ENCODE measurements around the gene P2RY8. TPM values are rescaled to one million over a fixed set of nuclear protein-coding genes. Genes with fewer than 3 reads are reported as not detected.

P2RY8 gene
- total RNA-seq, 1 experiment from 2014 or later, result not detected

- H3K36me3 ChIP-seq (ENCODE audit: control insufficient read depth, insufficient read depth, low read length), result no peaks in the 10 kb centered on the region
- H3K4me1 ChIP-seq, result no peaks in the 10 kb centered on the region
- no peak for TF ChIP-seq CTCF (IDR thresholded peaks at IDR 0.05; ENCODE audit: insufficient read depth in 1 of 2, low read depth in 1 of 2, low read length in 1 of 2, severe bottlenecking in 1 of 2, unreplicated experiment in 1 of 2)
- H3K4me1 Mint-ChIP-seq (ENCODE audit: low read depth, unreplicated experiment), result no peaks in the 10 kb centered on the region
- no peak overlapping the region for H3K4me3 Mint-ChIP-seq (ENCODE audit: unreplicated experiment)
- POLR2A ChIA-PET, result no interaction called here
- CTCF ChIA-PET, result no interaction called here
- no peaks in the 10 kb centered on the region for H3K27me3 ChIP-seq (replicated peaks; ENCODE audit: control insufficient read depth, insufficient read depth, low read length)
- H3K4me3 ChIP-seq (ENCODE audit: low read depth, low read length), result no peak overlapping the region
- BruUV-seq (replicated peaks), result no TSS peak
- intact Hi-C loops (cut with micrococcal nuclease; ENCODE audit: unreplicated experiment), result no loop called here
- no peak overlapping the region for H3K27ac Mint-ChIP-seq (ENCODE audit: unreplicated experiment)
- no peaks in the 10 kb centered on the region for H3K9me3 Mint-ChIP-seq (ENCODE audit: unreplicated experiment)
- no peaks in the 10 kb centered on the region for H3K36me3 Mint-ChIP-seq (ENCODE audit: insufficient read depth, unreplicated experiment)
- no peak for DNase-seq
- no peaks in the 10 kb centered on the region for H3K27me3 Mint-ChIP-seq (ENCODE audit: insufficient read depth, unreplicated experiment)
- H3K9me3 ChIP-seq, result no peaks in the 10 kb centered on the region
Observed at GRCh38 chrX:1533058-1533457, 3.9 kb downstream of the P2RY8 start.

GRCh38 chrX:1531096-1531890 is 5.7 kb downstream of the P2RY8 start:
- TF ChIP-seq CTCF (IDR thresholded peaks at IDR 0.05; ENCODE audit: insufficient read depth in 1 of 2, low read depth in 1 of 2, low read length in 1 of 2, severe bottlenecking in 1 of 2, unreplicated experiment in 1 of 2), result no peak
- DNase-seq, result no peak
- H3K36me3 ChIP-seq (ENCODE audit: control insufficient read depth, insufficient read depth, low read length), result no peaks in the 10 kb centered on the region
- BruUV-seq (replicated peaks), result no TSS peak
- H3K27me3 Mint-ChIP-seq (ENCODE audit: insufficient read depth, unreplicated experiment), result no peaks in the 10 kb centered on the region
- H3K27ac Mint-ChIP-seq (ENCODE audit: unreplicated experiment), result no peak overlapping the region
- no peaks in the 10 kb centered on the region for H3K9me3 ChIP-seq
- H3K9me3 Mint-ChIP-seq (ENCODE audit: unreplicated experiment), result no peaks in the 10 kb centered on the region
- H3K27me3 ChIP-seq (replicated peaks; ENCODE audit: control insufficient read depth, insufficient read depth, low read length), result no peaks in the 10 kb centered on the region
- H3K36me3 Mint-ChIP-seq (ENCODE audit: insufficient read depth, unreplicated experiment), result no peaks in the 10 kb centered on the region
- CTCF ChIA-PET, result no interaction called here
- no peak overlapping the region for H3K4me3 ChIP-seq (ENCODE audit: low read depth, low read length)
- H3K4me1 ChIP-seq, result no peaks in the 10 kb centered on the region
- H3K4me1 Mint-ChIP-seq (ENCODE audit: low read depth, unreplicated experiment), result no peaks in the 10 kb centered on the region
- H3K4me3 Mint-ChIP-seq (ENCODE audit: unreplicated experiment), result no peak overlapping the region
- intact Hi-C loops (cut with micrococcal nuclease; ENCODE audit: unreplicated experiment), result no loop called here
- POLR2A ChIA-PET, result no interaction called here

- Histone ChIP-seq H3K27me3 (replicated peaks; ENCODE audit: control insufficient read depth, insufficient read depth, low read length) (no peaks in the 10 kb centered on the region), H3K36me3 (ENCODE audit: control insufficient read depth, insufficient read depth, low read length) (no peaks in the 10 kb centered on the region), H3K9me3 (no peaks in the 10 kb centered on the region), H3K4me3 (ENCODE audit: low read depth, low read length) (no peak overlapping the region), H3K4me1 (no peaks in the 10 kb centered on the region)
- intact Hi-C loops (cut with micrococcal nuclease; ENCODE audit: unreplicated experiment), result no loop called here
- Mint-ChIP-seq H3K27ac (ENCODE audit: unreplicated experiment) (no peak overlapping the region), H3K36me3 (ENCODE audit: insufficient read depth, unreplicated experiment) (no peaks in the 10 kb centered on the region), H3K4me3 (ENCODE audit: unreplicated experiment) (no peak overlapping the region), H3K4me1 (ENCODE audit: low read depth, unreplicated experiment) (no peaks in the 10 kb centered on the region), H3K9me3 (ENCODE audit: unreplicated experiment) (no peaks in the 10 kb centered on the region), H3K27me3 (ENCODE audit: insufficient read depth, unreplicated experiment) (no peaks in the 10 kb centered on the region)
- BruUV-seq (replicated peaks), result no TSS peak
- POLR2A ChIA-PET, result no interaction called here
- TF ChIP-seq CTCF (IDR thresholded peaks at IDR 0.05; ENCODE audit: insufficient read depth in 1 of 2, low read depth in 1 of 2, low read length in 1 of 2, severe bottlenecking in 1 of 2, unreplicated experiment in 1 of 2), result no peak
- no peak for DNase-seq
- CTCF ChIA-PET, result no interaction called here
Observed at GRCh38 chrX:1529756-1530155, 7.2 kb downstream of the P2RY8 start.
